ENCODE results near the gene DYNLRB1.

Gene DYNLRB1

DNA sequence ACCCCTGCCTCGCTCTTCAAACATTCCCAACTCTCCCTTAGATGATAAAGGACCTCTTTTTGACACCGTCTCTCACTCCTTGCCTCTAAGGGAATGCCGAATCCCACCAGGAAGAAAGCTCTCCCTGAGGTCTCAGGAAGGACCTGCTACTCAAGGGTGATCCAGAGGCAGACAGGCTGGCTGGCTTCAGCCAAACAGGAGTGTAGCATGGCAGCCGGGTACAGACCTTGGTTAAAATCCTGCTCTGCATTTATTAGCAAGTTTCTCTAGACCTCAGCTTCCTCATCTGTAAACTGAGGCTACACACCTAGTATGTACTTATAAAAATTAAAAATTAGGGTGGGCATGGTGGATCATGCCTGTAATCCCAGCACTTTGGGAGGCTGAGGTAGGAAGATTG, 59.5 kb downstream of the DYNLRB1 start:
- no peak overlapping the region for H3K27ac ChIP-seq (ENCODE audit: insufficient read depth, low read length, poor library complexity, severe bottlenecking)

GRCh38 chr20:34577061-34577460, 60.8 kb downstream of the DYNLRB1 start:
- Histone ChIP-seq H3K9me3 (ENCODE audit: control insufficient read depth, low read length) (no peaks in the 10 kb centered on the region), H3K27me3 (replicated peaks; ENCODE audit: control insufficient read depth, insufficient read depth, low read length, poor library complexity, severe bottlenecking) (no peaks in the 10 kb centered on the region), H3K4me3 (ENCODE audit: insufficient read depth, low read depth, low read length, poor library complexity, severe bottlenecking) (no peak overlapping the region), H3K36me3 (ENCODE audit: control insufficient read depth, insufficient read depth, low read length) (peaks cover 10% of the 10 kb centered on the region), H3K4me1 (ENCODE audit: control insufficient read depth, insufficient read depth, low read length, poor library complexity, severe bottlenecking) (peaks cover 11% of the 10 kb centered on the region), H3K27ac (ENCODE audit: insufficient read depth, low read length, poor library complexity, severe bottlenecking) (no peak overlapping the region)
- DNase-seq, result no peak

More for the DNA sequence above, 59.5 kb downstream of the DYNLRB1 start:
- no peaks in the 10 kb centered on the region for H3K27me3 ChIP-seq (replicated peaks; ENCODE audit: control insufficient read depth, insufficient read depth, low read length, poor library complexity, severe bottlenecking)
- H3K9me3 ChIP-seq (ENCODE audit: control insufficient read depth, low read length), result no peaks in the 10 kb centered on the region
- no peak overlapping the region for H3K4me3 ChIP-seq (ENCODE audit: insufficient read depth, low read depth, low read length, poor library complexity, severe bottlenecking)
- peaks cover 15% of the 10 kb centered on the region for H3K36me3 ChIP-seq (ENCODE audit: control insufficient read depth, insufficient read depth, low read length)
- no peak for DNase-seq
- peaks cover 10% of the 10 kb centered on the region for H3K4me1 ChIP-seq (ENCODE audit: control insufficient read depth, insufficient read depth, low read length, poor library complexity, severe bottlenecking)

GRCh38 chr20:34578025-34578424, 61.8 kb downstream of the DYNLRB1 start:
- Histone ChIP-seq H3K36me3 (ENCODE audit: control insufficient read depth, insufficient read depth, low read length) (peaks cover 10% of the 10 kb centered on the region), H3K9me3 (ENCODE audit: control insufficient read depth, low read length) (no peaks in the 10 kb centered on the region), H3K4me3 (ENCODE audit: insufficient read depth, low read depth, low read length, poor library complexity, severe bottlenecking) (no peak overlapping the region), H3K27ac (ENCODE audit: insufficient read depth, low read length, poor library complexity, severe bottlenecking) (no peak overlapping the region), H3K4me1 (ENCODE audit: control insufficient read depth, insufficient read depth, low read length, poor library complexity, severe bottlenecking) (peaks cover 11% of the 10 kb centered on the region), H3K27me3 (replicated peaks; ENCODE audit: control insufficient read depth, insufficient read depth, low read length, poor library complexity, severe bottlenecking) (no peaks in the 10 kb centered on the region)
- no peak for DNase-seq

DNA sequence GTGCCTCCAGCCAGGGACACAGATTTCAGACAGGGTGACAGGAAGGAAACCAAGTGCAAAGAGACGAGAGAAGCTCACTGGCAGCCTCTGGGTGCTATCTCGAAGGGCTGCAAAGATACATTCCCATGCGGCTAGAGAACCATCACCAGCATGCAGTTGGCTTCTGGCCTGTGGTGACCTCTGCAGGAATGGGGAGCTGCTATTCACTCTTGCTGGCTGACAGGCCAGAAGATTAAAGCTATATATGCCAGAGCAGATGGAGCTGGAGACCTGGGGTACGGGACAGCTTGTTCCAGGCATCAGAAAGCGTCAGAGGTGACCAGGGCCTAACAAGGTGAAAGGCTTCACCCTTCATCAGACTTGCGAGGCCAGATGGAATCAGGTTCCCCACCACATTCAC, 62.3 kb downstream of the DYNLRB1 start:
- DNase-seq, result no peak
- no peak overlapping the region for H3K4me3 ChIP-seq (ENCODE audit: insufficient read depth, low read depth, low read length, poor library complexity, severe bottlenecking)
- peaks cover 11% of the 10 kb centered on the region for H3K4me1 ChIP-seq (ENCODE audit: control insufficient read depth, insufficient read depth, low read length, poor library complexity, severe bottlenecking)
- no peaks in the 10 kb centered on the region for H3K9me3 ChIP-seq (ENCODE audit: control insufficient read depth, low read length)
- no peaks in the 10 kb centered on the region for H3K27me3 ChIP-seq (replicated peaks; ENCODE audit: control insufficient read depth, insufficient read depth, low read length, poor library complexity, severe bottlenecking)
- H3K36me3 ChIP-seq (ENCODE audit: control insufficient read depth, insufficient read depth, low read length), result peaks cover 10% of the 10 kb centered on the region
- no peak overlapping the region for H3K27ac ChIP-seq (ENCODE audit: insufficient read depth, low read length, poor library complexity, severe bottlenecking)

GRCh38 chr20:34579191-34579978, 63.2 kb downstream of the DYNLRB1 start:
- no peak for DNase-seq
- peaks cover 6% of the 10 kb centered on the region for H3K36me3 ChIP-seq (ENCODE audit: control insufficient read depth, insufficient read depth, low read length)
- no peak overlapping the region for H3K4me3 ChIP-seq (ENCODE audit: insufficient read depth, low read depth, low read length, poor library complexity, severe bottlenecking)
- no peaks in the 10 kb centered on the region for H3K9me3 ChIP-seq (ENCODE audit: control insufficient read depth, low read length)
- no peak overlapping the region for H3K27ac ChIP-seq (ENCODE audit: insufficient read depth, low read length, poor library complexity, severe bottlenecking)
- H3K27me3 ChIP-seq (replicated peaks; ENCODE audit: control insufficient read depth, insufficient read depth, low read length, poor library complexity, severe bottlenecking), result no peaks in the 10 kb centered on the region
- H3K4me1 ChIP-seq (ENCODE audit: control insufficient read depth, insufficient read depth, low read length, poor library complexity, severe bottlenecking), result peaks cover 11% of the 10 kb centered on the region

- no peak for DNase-seq
- no peak overlapping the region for H3K4me3 ChIP-seq (ENCODE audit: insufficient read depth, low read depth, low read length, poor library complexity, severe bottlenecking)
- no peak overlapping the region for H3K27ac ChIP-seq (ENCODE audit: insufficient read depth, low read length, poor library complexity, severe bottlenecking)
- H3K4me1 ChIP-seq (ENCODE audit: control insufficient read depth, insufficient read depth, low read length, poor library complexity, severe bottlenecking), result peaks cover 11% of the 10 kb centered on the region
- H3K9me3 ChIP-seq (ENCODE audit: control insufficient read depth, low read length), result no peaks in the 10 kb centered on the region
- H3K27me3 ChIP-seq (replicated peaks; ENCODE audit: control insufficient read depth, insufficient read depth, low read length, poor library complexity, severe bottlenecking), result no peaks in the 10 kb centered on the region
- peaks cover 5% of the 10 kb centered on the region for H3K36me3 ChIP-seq (ENCODE audit: control insufficient read depth, insufficient read depth, low read length)
Measured at GRCh38 chr20:34579979-34580940, 64.0 kb downstream of the DYNLRB1 start.

DNA sequence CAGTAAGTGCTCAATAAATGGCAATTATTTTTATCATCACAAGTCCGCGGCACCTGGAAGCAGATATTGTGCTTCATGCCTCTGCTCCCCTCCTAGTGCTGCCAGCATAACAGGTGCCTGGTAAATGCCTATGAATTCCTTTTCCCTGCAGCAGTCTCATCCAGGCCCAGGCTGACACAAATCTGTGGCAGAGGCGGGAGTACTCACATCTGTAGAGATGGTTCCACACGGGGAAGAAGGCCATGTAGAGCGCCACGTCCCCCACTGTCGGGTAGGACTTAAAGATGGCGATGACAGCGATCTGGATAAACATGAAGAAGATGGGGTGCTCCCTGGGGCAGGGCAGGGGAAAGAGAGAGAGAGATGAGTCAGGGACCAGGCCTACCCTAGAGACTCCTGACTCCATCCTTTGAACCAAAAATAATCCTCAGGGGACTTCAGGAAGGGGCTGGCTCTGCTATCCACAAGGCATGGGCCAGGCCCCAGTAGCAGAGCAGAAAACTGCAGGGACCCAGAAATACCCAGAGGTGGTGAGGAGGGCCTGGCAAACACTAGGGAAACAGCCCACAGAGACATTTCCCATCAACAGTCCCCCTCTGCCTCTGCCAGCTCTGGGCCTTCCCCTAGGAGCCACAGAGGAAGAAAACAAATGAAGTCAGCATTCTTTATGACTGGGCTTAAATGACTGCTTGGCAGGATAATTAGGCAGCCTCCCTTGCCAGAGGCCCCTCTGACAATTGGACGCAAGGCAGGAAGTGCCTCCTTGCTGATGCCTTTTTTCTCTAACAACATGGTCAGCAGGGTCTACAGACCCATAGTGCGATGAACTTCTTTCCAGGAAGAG, 65.3 kb downstream of the DYNLRB1 start:
- Histone ChIP-seq H3K4me1 (ENCODE audit: control insufficient read depth, insufficient read depth, low read length, poor library complexity, severe bottlenecking) (peaks cover 11% of the 10 kb centered on the region), H3K36me3 (ENCODE audit: control insufficient read depth, insufficient read depth, low read length) (peaks cover 15% of the 10 kb centered on the region), H3K27ac (ENCODE audit: insufficient read depth, low read length, poor library complexity, severe bottlenecking) (peak overlapping the region; percentile 6), H3K4me3 (ENCODE audit: insufficient read depth, low read depth, low read length, poor library complexity, severe bottlenecking) (no peak overlapping the region), H3K9me3 (ENCODE audit: control insufficient read depth, low read length) (no peaks in the 10 kb centered on the region), H3K27me3 (replicated peaks; ENCODE audit: control insufficient read depth, insufficient read depth, low read length, poor library complexity, severe bottlenecking) (no peaks in the 10 kb centered on the region)
- DNase-seq, result no peak

DNA sequence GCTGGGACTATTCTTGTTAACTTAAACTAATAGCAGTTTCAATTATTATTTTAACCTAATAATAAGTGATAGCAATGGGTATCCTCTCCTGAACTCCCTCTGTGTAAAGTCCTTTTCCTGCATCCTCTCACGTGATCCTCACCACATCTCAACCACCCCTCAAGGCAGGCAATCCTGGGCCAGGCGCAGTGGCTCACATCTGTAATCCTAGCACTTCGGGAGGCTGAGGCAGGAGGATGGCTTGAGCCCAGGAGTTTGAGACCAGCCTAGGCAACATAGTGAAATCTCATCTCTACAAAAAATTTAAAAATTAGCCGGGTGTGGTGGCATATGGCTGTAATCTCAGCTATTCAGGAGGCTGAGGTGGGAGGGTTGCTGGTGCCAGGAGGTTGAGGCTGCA, 66.0 kb downstream of the DYNLRB1 start:
- no peaks in the 10 kb centered on the region for H3K27me3 ChIP-seq (replicated peaks; ENCODE audit: control insufficient read depth, insufficient read depth, low read length, poor library complexity, severe bottlenecking)
- no peak overlapping the region for H3K4me3 ChIP-seq (ENCODE audit: insufficient read depth, low read depth, low read length, poor library complexity, severe bottlenecking)
- H3K27ac ChIP-seq (ENCODE audit: insufficient read depth, low read length, poor library complexity, severe bottlenecking), result peak overlapping the region; percentile 6
- no peaks in the 10 kb centered on the region for H3K9me3 ChIP-seq (ENCODE audit: control insufficient read depth, low read length)
- peaks cover 11% of the 10 kb centered on the region for H3K4me1 ChIP-seq (ENCODE audit: control insufficient read depth, insufficient read depth, low read length, poor library complexity, severe bottlenecking)
- H3K36me3 ChIP-seq (ENCODE audit: control insufficient read depth, insufficient read depth, low read length), result peaks cover 20% of the 10 kb centered on the region
- DNase-seq, result no peak

DNA sequence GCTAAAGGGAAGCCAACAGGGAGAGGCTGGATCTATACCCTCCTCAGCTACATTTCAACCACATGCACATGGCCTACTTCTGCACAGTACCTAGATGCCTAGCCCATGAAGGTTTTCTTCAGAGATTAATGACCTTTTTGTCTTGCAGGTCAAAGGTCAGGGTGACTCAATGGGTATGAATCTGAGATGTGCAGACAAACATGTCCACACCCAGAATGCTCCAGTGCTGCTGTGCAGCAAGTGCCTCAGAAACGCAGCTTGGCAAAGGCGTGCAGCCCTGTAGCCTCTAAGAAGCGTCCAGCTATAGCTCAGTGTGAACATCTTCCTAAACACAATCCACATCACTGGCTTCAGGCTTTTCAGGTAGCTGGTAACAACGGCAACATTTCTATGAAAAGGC, 66.7 kb downstream of the DYNLRB1 start:
- no peak overlapping the region for H3K4me3 ChIP-seq (ENCODE audit: insufficient read depth, low read depth, low read length, poor library complexity, severe bottlenecking)
- no peaks in the 10 kb centered on the region for H3K9me3 ChIP-seq (ENCODE audit: control insufficient read depth, low read length)
- H3K36me3 ChIP-seq (ENCODE audit: control insufficient read depth, insufficient read depth, low read length), result peaks cover 20% of the 10 kb centered on the region
- no peaks in the 10 kb centered on the region for H3K27me3 ChIP-seq (replicated peaks; ENCODE audit: control insufficient read depth, insufficient read depth, low read length, poor library complexity, severe bottlenecking)
- peaks cover 11% of the 10 kb centered on the region for H3K4me1 ChIP-seq (ENCODE audit: control insufficient read depth, insufficient read depth, low read length, poor library complexity, severe bottlenecking)
- DNase-seq, result no peak
- no peak overlapping the region for H3K27ac ChIP-seq (ENCODE audit: insufficient read depth, low read length, poor library complexity, severe bottlenecking)

All from effector memory CD4-positive, alpha-beta T cell (primary cell).